ENCODE data around the gene KAT7. TPM values are rescaled to one million over a fixed set of nuclear protein-coding genes. Genes with fewer than 3 reads are reported as not detected.

Gene KAT7
- total RNA-seq, 1 donor from 2014 or later: 63.2 TPM

- no peak for DNase-seq (ENCODE audit: low spot score)
- intact Hi-C loops (cut with DNase I): loop anchor here (5.0 kb wide), 1 partner anchor 147 kb away; the partner anchor contains the start of gene SLC35B1
These were observed 65.6 kb downstream of the KAT7 start for GRCh38 chr17:49854126-49854525.

DNA sequence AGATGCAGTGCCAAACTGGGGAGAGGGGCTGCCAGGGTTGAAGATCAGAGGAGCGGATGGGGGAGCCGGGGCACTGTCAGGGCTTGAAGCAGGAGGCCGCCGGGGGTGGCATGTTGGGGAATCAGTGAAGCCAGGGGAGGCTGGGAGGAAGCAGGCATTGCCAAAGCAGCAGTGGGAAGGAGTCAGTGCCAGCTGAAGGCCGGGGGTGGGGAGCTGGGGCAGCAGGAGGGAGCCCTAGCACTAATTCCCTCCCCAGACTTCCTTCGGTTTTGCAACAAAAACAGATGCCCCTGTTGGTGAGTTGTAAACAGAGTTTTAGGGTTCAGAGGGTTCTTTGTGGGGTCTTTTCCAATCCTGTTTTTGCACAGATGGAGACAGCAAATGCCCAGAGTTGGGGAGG, 70.3 kb downstream of the KAT7 start:
- intact Hi-C loops (cut with DNase I): no loop called here

GRCh38 chr17:49859991-49860953, 71.8 kb downstream of the KAT7 start:
- DNase-seq (ENCODE audit: low spot score): no peak
- intact Hi-C loops (cut with DNase I): no loop called here

More for the DNA sequence above, 70.3 kb downstream of the KAT7 start:
- DNase-seq (ENCODE audit: low spot score): no peak

DNA sequence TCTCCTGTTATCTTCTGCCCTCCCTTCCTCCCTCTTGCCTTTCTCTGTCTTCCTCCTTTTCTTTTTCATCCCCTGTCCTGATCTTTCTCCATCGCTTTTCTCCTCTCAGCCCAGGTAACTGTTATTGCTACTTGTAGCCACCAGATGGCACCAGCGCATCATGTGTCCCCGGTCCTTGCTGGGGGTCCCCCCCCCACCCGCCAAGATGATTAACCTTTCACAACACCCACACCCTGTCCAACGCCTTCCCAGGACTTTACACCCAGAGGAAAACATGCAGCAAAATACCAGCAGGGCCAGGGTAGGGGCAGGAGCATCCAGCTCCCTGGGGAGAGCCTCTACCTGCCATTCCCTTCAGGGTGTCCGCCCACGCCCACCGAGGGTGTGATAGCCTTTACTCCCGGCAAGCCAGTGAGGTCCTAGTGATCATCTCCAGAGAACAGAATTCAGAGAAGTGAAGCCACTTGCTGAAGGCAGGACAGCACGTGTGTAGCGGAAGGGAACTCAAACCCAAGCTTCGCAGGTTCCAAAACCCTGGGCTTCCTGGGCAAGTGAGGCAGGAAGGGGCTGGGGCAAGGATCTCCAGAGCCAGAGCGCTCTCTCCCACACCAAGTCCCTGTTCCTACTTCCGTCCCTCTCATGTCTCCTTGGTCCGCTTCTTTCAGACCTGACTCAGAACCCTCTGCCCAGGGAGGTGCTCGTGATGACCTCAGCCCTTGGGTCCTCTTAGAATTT, 72.8 kb downstream of the KAT7 start:
- intact Hi-C loops (cut with DNase I): loop anchor here (1.0 kb wide), 1 partner anchor 137 kb away; no protein-coding TSS in a partner anchor
- DNase-seq (ENCODE audit: low spot score): no peak

DNA sequence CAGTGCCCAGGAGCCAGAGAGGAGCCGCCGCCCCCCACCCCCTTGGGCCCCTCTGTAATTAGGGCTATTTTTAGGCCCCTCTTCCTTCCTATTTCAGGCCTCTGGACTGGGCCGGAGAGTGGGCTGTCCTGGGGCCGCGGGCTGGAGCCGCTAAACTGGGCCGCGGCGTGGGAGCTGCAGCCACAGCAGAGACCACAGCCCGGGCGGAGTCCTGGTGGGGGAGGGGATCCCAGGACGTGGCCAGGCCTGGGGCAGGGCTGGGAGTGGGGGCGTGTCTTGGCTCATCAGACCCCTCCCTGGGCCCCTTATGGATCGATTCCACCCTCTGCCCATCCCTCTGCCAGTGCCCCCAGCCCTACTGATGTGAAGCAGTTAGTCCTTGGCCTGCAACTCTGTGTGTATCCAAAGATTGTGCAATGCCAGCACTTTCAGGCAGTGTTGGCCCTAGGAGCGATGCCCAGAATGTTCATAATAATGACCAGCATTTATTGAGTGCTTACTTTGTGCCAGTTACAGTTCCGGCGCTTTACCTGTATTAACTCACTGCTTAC, 74.4 kb downstream of the KAT7 start:
- intact Hi-C loops (cut with DNase I): no loop called here
- DNase-seq (ENCODE audit: low spot score): no peak

GRCh38 chr17:49866019-49866380, 77.5 kb downstream of the KAT7 start:
- intact Hi-C loops (cut with DNase I): no loop called here
- no peak for DNase-seq (ENCODE audit: low spot score)

DNA sequence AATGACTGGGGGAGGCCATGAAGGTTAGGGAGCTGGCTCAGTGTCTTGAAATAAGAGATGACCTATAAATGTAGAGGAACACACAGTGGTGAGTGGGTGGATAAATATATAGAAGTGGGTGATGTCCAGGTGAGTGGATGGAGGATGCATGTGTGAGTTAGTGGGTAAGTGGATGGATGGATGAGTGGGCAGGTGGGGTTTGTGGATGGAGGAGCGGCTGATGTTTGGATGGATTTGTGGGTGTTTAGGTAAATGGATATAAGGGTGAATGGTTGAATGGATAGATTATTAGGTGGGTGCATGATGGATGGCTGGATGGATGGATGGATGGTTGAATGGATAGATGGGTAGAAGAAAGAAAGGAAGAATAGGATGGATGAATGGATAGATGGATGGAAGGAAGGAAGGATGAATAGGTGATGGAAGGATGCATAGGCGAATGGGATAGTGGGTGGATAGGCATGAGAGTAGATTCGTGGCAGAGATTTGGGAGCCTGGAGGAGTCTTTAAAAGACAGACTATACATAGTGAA, 78.5 kb downstream of the KAT7 start:
- DNase-seq (ENCODE audit: low spot score): no peak
- intact Hi-C loops (cut with DNase I): no loop called here

DNA sequence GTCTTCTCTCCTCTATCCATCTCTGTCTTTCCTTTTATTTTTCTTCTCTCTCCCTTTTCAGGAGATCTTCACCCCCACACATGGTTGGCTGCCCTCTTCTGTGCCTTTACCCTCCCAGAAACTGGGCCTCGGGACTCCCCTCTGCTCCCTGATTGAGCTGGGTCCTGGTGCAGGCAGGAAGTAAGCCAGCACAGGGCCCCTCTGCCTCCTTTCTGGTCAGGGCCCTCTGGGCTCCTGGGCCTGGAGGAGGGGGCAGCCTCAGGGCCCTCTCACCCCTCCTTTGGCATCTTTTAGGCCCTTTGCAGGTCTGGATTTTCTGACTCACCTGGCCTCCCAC, 80.5 kb downstream of the KAT7 start:
- DNase-seq (ENCODE audit: low spot score): no peak
- intact Hi-C loops (cut with DNase I): no loop called here

DNA sequence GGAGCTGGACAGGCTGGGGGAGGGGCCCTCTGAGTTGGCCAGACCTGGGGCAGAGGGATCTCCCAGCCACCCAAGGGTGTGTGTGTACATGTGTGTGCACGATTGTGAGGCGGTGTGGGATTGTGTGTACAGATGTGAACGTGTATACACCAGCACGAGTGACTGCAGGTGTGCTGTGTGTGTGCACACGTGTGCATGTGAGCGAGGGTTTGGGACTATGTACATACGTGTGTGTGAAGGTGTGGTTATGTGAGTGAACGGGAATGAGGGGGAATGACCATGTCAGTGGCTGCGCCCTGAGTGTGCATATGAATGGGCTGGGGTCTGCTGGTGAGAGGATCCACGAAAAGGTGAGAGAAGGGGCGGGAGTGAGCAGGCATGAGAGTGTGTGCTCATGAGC, 81.8 kb downstream of the KAT7 start:
- intact Hi-C loops (cut with DNase I): no loop called here
- DNase-seq (ENCODE audit: low spot score): no peak

DNA sequence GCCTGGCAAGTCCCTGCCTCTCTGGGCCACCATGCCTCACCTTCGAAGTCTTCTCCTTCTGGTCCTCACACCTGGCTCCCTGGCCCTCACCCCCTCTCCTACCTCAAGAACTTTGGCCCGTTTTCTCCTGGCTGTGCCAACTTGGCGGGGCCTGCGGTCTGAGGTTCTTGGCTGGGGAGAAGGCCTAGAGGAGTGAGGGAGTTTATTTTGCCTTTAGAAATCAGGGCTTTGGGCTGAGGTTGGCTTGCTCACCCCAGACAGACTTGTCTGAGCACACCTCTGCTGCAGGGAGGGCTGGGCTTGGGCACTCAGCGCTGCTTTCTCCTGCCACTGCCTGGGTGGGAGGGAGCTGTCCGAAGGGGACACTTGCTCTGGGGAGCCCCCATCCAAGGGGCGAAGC, 82.7 kb downstream of the KAT7 start:
- intact Hi-C loops (cut with DNase I): no loop called here

GRCh38 chr17:49872754-49873377, 84.4 kb downstream of the KAT7 start:
- intact Hi-C loops (cut with DNase I): no loop called here
- no peak for DNase-seq (ENCODE audit: low spot score)

More for the DNA sequence above, 82.7 kb downstream of the KAT7 start:
- DNase-seq (ENCODE audit: low spot score): no peak

DNA sequence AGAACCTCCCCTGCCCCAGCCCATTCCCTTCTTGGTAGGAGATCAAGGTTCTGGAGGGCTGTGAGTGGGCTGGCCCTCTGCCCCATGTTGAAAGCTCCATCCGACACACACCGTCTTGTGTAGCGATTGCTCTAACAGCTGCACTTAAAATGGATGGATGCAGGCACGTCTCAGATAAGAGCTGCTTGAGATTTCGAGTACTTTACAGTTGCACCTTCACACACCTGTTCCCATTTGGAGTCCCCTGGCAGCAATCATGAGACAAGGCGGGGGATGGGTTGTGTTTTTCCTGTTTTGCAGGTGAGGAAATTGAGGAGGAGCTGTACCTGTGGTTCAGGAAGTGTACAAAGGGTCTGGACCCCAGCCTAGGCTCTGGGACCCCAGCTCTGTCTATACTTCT, 85.0 kb downstream of the KAT7 start:
- no peak for DNase-seq (ENCODE audit: low spot score)
- intact Hi-C loops (cut with DNase I): no loop called here

GRCh38 chr17:49873926-49874325, 85.4 kb downstream of the KAT7 start:
- intact Hi-C loops (cut with DNase I): no loop called here
- no peak for DNase-seq (ENCODE audit: low spot score)

GRCh38 chr17:49874911-49875310, 86.4 kb downstream of the KAT7 start:
- no peak for DNase-seq (ENCODE audit: low spot score)
- intact Hi-C loops (cut with DNase I): no loop called here

DNA sequence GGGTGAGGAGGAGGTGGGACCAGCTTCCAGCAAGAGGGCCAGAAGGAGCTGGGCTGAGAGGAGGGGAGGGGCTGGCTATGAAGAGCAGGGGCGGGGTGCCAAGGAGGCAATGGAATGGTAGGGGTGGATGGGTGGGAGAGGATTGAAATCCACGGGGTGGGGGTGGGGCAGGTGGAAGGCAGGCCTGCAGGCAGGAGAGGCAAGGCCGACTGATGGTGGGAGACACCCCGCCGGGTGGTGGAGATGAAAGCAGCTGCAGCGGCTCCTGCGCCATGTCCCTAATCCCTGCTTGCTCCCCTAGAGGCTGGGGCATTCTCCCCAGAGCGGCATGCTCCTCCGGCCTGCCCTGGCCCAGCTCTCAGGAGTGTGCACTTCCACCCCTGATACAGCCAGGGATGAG, 87.2 kb downstream of the KAT7 start:
- intact Hi-C loops (cut with DNase I): no loop called here
- no peak for DNase-seq (ENCODE audit: low spot score)

GRCh38 chr17:49878931-49879904, 90.7 kb downstream of the KAT7 start:
- no peak for DNase-seq (ENCODE audit: low spot score)
- intact Hi-C loops (cut with DNase I): no loop called here

- peak; percentile 82 for DNase-seq (ENCODE audit: low spot score)
- intact Hi-C loops (cut with DNase I): loop anchor here (1.0 kb wide), 1 partner anchor 116 kb away; no protein-coding TSS in a partner anchor
These were observed 92.0 kb downstream of the KAT7 start for GRCh38 chr17:49880291-49881053.

GRCh38 chr17:49881054-49881402, 92.5 kb downstream of the KAT7 start:
- intact Hi-C loops (cut with DNase I): loop anchor here (1.0 kb wide), 1 partner anchor 115 kb away; no protein-coding TSS in a partner anchor
- DNase-seq (ENCODE audit: low spot score): no peak
